Measurements from ENCODE around the gene TPST1. TPM values are rescaled to one million over a fixed set of nuclear protein-coding genes. Genes with fewer than 3 reads are reported as not detected.
"Not testable (repeated sequence)": the region's sequence is repeated elsewhere in the genome, so short reads cannot be mapped to it uniquely, and the experiment has no call there.

The TPST1 gene
- total RNA-seq, 1 donor from 2014 or later: 21.8 TPM

GRCh38 chr7:66376264-66376945 is 171.3 kb downstream of the TPST1 start:
- DNase-seq (ENCODE audit: low spot score): no peak

GRCh38 chr7:66377045-66377444 is 171.9 kb downstream of the TPST1 start:
- no peak for DNase-seq (ENCODE audit: low spot score)

GRCh38 chr7:66377714-66378113 is 172.6 kb downstream of the TPST1 start:
- no peak for DNase-seq (ENCODE audit: low spot score)

GRCh38 chr7:66379542-66380160 is 174.5 kb downstream of the TPST1 start:
- no peak for DNase-seq (ENCODE audit: low spot score)

- no peak for DNase-seq (ENCODE audit: low spot score)
Observed at GRCh38 chr7:66380272-66380888, 175.2 kb downstream of the TPST1 start.

- not testable (repeated sequence) for DNase-seq (ENCODE audit: low spot score)
Observed at GRCh38 chr7:66382182-66382923, 177.2 kb downstream of the TPST1 start.

GRCh38 chr7:66385191-66385905 is 180.2 kb downstream of the TPST1 start:
- not testable (repeated sequence) for DNase-seq (ENCODE audit: low spot score)

GRCh38 chr7:66395128-66395571 is 190.0 kb downstream of the TPST1 start:
- not testable (repeated sequence) for DNase-seq (ENCODE audit: low spot score)

- not testable (repeated sequence) for DNase-seq (ENCODE audit: low spot score)
Observed at GRCh38 chr7:66396052-66396451, 190.9 kb downstream of the TPST1 start.

GRCh38 chr7:66398841-66399240 is 193.7 kb downstream of the TPST1 start:
- DNase-seq (ENCODE audit: low spot score): not testable (repeated sequence)

- DNase-seq (ENCODE audit: low spot score): no peak
Observed at GRCh38 chr7:66399566-66399965, 194.4 kb downstream of the TPST1 start.

- DNase-seq (ENCODE audit: low spot score): no peak
Observed at GRCh38 chr7:66400400-66400799, 195.3 kb downstream of the TPST1 start.

GRCh38 chr7:66401126-66401525 is 196.0 kb downstream of the TPST1 start:
- DNase-seq (ENCODE audit: low spot score): not testable (repeated sequence)

GRCh38 chr7:66401932-66402331 is 196.8 kb downstream of the TPST1 start:
- DNase-seq (ENCODE audit: low spot score): not testable (repeated sequence)

- DNase-seq (ENCODE audit: low spot score): no peak
Observed at GRCh38 chr7:66403564-66403963, 198.4 kb downstream of the TPST1 start.

- no peak for DNase-seq (ENCODE audit: low spot score)
Observed at GRCh38 chr7:66409493-66409892, 204.4 kb downstream of the TPST1 start.

Other genes starting within 250 kb of the TPST1 start
- 35.7 TPM for gene GUSB, start 223.1 kb upstream of the TPST1 start, total RNA-seq
- gene ASL, start 129.5 kb upstream of the TPST1 start, total RNA-seq: 24.3 TPM
- gene CRCP, start 90.5 kb upstream of the TPST1 start, total RNA-seq: 29.1 TPM

Data from mesenteric fat pad (tissue), 1 donor.